CD8-positive, alpha-beta memory T cell (primary cell): ENCODE measurements around the gene TRAF1. TPM values are rescaled to one million over a fixed set of nuclear protein-coding genes. Genes with fewer than 3 reads are reported as not detected.
A peak's percentile ranks its signal among the peaks of the same experiment; 100 is the strongest.

Experiments used
- CTCF ChIA-PET: fragments of 350-600 bp; sonication (Branson Sonifier 250); formaldehyde crosslinking; loops from one replicate; lab custom pipeline; 2021; ENCODE audit warnings: antibody characterized with exemption; lab: Charles Lee
- POLR2A ChIA-PET: fragments of 350-600 bp; sonication (Branson Sonifier 250); formaldehyde crosslinking; loops from one replicate; lab custom pipeline; 2021; ENCODE audit warnings: antibody characterized with exemption; lab: Charles Lee
- DNase-seq, 5 donors: peaks; one replicate each; pipeline versions ENCODE4 v3.0.0 to v3.0.0-alpha.2; 2020 to 2022; ENCODE audit warnings: mixed read lengths in 1 of 5
- H3K27ac ChIP-seq: one replicate; pipeline ENCODE4 v1.7.0; 2013; ENCODE audit warnings: low read depth, mild to moderate bottlenecking, low read length, moderate library complexity
- H3K27me3 ChIP-seq: 2 replicates; pipeline ENCODE4 v1.7.0; 2013; ENCODE audit warnings: low read length, mild to moderate bottlenecking; ENCODE audit not compliant: insufficient read depth, poor library complexity, severe bottlenecking
- H3K36me3 ChIP-seq: 2 replicates; pipeline ENCODE4 v1.7.0; 2013; ENCODE audit warnings: mild to moderate bottlenecking, low read length, moderate library complexity; ENCODE audit not compliant: insufficient read depth
- H3K4me1 ChIP-seq: 2 replicates; pipeline ENCODE4 v1.7.0; 2013; ENCODE audit warnings: mild to moderate bottlenecking, low read length, moderate library complexity; ENCODE audit not compliant: insufficient read depth
- H3K4me3 ChIP-seq: 2 replicates; pipeline ENCODE4 v1.7.0; 2013; ENCODE audit warnings: mild to moderate bottlenecking, low read length
- H3K9me3 ChIP-seq: 2 replicates; pipeline ENCODE4 v1.7.0; 2013; ENCODE audit warnings: mild to moderate bottlenecking, low read length
- H3K27ac Mint-ChIP-seq, 8 donors: one replicate each; pipeline ENCODE4 v1.8.0; 2020 to 2021; ENCODE audit warnings: mixed read lengths in 8 of 8, mild to moderate bottlenecking in 6 of 8, inconsistent platforms in 3 of 8, moderate library complexity in 3 of 8
- H3K27me3 Mint-ChIP-seq, 2 donors: one replicate each; pipeline ENCODE4 v1.8.0; 2020 to 2021; ENCODE audit warnings: mixed read lengths in 2 of 2, mild to moderate bottlenecking in 1 of 2, moderate library complexity in 1 of 2
- H3K36me3 Mint-ChIP-seq, 3 donors: one replicate each; pipeline ENCODE4 v1.8.0; 2020 to 2021; ENCODE audit warnings: mixed read lengths in 3 of 3, inconsistent platforms in 1 of 3, mild to moderate bottlenecking in 1 of 3
- H3K4me1 Mint-ChIP-seq, 3 donors: one replicate each; pipeline ENCODE4 v1.8.0; 2020 to 2021; ENCODE audit warnings: mixed read lengths in 3 of 3, inconsistent platforms in 1 of 3, mild to moderate bottlenecking in 1 of 3
- H3K4me3 Mint-ChIP-seq, 7 donors: one replicate each; pipeline ENCODE4 v1.8.0; 2020 to 2021; ENCODE audit warnings: mixed read lengths in 7 of 7, mild to moderate bottlenecking in 6 of 7, moderate library complexity in 4 of 7, inconsistent platforms in 2 of 7
- H3K9me3 Mint-ChIP-seq, 5 donors: one replicate each; pipeline ENCODE4 v1.8.0; 2020 to 2022; ENCODE audit warnings: mixed read lengths in 5 of 5, mild to moderate bottlenecking in 3 of 5, moderate library complexity in 2 of 5, inconsistent platforms in 1 of 5
- polyA plus RNA-seq: library from polyadenylated mRNA; unstranded; fragments of 300-500 nt; fragmentation: Illumina TruSeq; gene quantifications from one replicate; pipeline ENCODE4 v1.2.3, GENCODE V29; 2021
- total RNA-seq, 2 experiments: library from RNA; stranded (reverse); gene quantifications; one replicate each; pipeline ENCODE4 v1.2.3, GENCODE V29; 2021

TRAF1 gene
- total and polyA plus RNA-seq, 3 experiments from 2014 or later: 12.1 to 322 (median 316) TPM

- CTCF ChIA-PET: interaction anchor here (0.9 to 5.9 kb wide), 14 partner anchors 10 to 49 kb away, joined by 3 to 38 read pairs (median 6); partner anchors contain the start of genes PHF19 and TRAF1
- Histone ChIP-seq H3K27me3 (no peaks in the 10 kb centered on the region), H3K4me3 (peak overlapping the region; percentile 48), H3K36me3 (no peaks in the 10 kb centered on the region), H3K9me3 (no peaks in the 10 kb centered on the region), H3K4me1 (peaks cover 78% of the 10 kb centered on the region), H3K27ac (peak overlapping the region; percentile 24)
- H3K9me3 Mint-ChIP-seq: no peaks in the 10 kb centered on the region
- DNase-seq: peak in 2 of 5 donors; percentile 53 to 83
- H3K4me1 Mint-ChIP-seq: peaks cover 52 to 80% (median 56%) of the 10 kb centered on the region in 3 donors
- POLR2A ChIA-PET: interaction anchor here (0.5 to 5.6 kb wide), 20 partner anchors 7 to 97 kb away, joined by 3 to 116 read pairs (median 10); partner anchors contain the start of genes FBXW2, PHF19 and TRAF1
- H3K27ac Mint-ChIP-seq: peak overlapping the region; percentile 67 to 98 (median 96)
- peaks cover 0 to 2% (median 1%) of the 10 kb centered on the region in 3 donors for H3K36me3 Mint-ChIP-seq
- no peaks in the 10 kb centered on the region for H3K27me3 Mint-ChIP-seq
- H3K4me3 Mint-ChIP-seq: peak overlapping the region; percentile 24 to 90 (median 74)
Observed at GRCh38 chr9:120890320-120891244, 36.0 kb downstream of the TRAF1 start.

DNA sequence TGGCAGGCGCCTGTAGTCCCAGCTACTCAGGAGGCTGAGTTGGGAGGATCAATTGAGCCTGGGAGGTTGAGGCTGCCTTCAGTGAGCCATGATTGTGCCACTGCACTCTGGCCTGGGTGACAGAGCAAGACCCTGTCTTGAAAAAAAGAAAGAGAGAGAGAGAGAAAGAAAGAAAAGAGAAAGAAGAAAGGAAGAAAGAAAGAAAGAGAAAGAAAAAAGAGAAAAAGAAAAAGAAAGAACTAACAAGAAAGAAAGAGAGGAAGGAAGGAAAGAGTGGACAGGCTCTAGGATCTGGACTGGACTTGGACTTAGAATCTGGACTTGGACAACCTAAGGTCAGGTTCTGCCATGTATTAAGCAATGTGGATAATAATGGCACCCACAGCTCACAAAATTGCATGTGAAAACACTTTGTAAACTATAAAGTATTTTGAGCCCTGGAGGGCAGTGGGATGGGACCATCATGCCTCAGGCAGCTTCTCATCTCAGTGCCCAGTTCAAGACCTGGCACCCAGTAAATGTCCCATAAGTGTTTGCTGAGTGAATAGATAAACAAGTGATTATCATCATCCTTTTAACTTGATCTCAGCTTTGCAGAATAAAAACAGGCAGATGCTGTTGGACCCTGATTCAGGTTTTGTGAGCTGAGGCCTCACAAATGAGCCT is 36.9 kb downstream of the TRAF1 start:
- Mint-ChIP-seq H3K36me3 (peaks cover 0 to 2% (median 1%) of the 10 kb centered on the region in 3 donors), H3K27ac (peak overlapping the region; percentile 67 to 98 (median 96)), H3K4me1 (peaks cover 52 to 71% (median 56%) of the 10 kb centered on the region in 3 donors), H3K9me3 (no peaks in the 10 kb centered on the region), H3K27me3 (no peaks in the 10 kb centered on the region), H3K4me3 (peak overlapping the region in 6 of 7 donors; percentile 41 to 90 (median 78))
- DNase-seq: peak in 1 of 5 donors; percentile 16
- Histone ChIP-seq H3K27ac (peak overlapping the region; percentile 24), H3K4me3 (peak overlapping the region; percentile 48), H3K27me3 (no peaks in the 10 kb centered on the region), H3K9me3 (no peaks in the 10 kb centered on the region), H3K36me3 (no peaks in the 10 kb centered on the region), H3K4me1 (peaks cover 70% of the 10 kb centered on the region)
- ChIA-PET CTCF (interaction anchor here (0.6 to 5.9 kb wide), 12 partner anchors 13 to 464 kb away, joined by 3 to 38 read pairs (median 7); partner anchors contain the start of gene TRAF1), POLR2A (interaction anchor here (0.6 to 5.6 kb wide), 14 partner anchors 10 to 96 kb away, joined by 3 to 116 read pairs (median 12); partner anchors contain the start of genes FBXW2, PHF19 and TRAF1)

- POLR2A ChIA-PET: interaction anchor here (1.2 to 5.5 kb wide), 4 partner anchors 11 to 43 kb away, joined by 3 to 116 read pairs (median 10); no protein-coding TSS in a partner anchor
- no peak overlapping the region for H3K4me3 ChIP-seq
- Mint-ChIP-seq H3K9me3 (no peaks in the 10 kb centered on the region), H3K27ac (peak overlapping the region; percentile 56 to 97 (median 89)), H3K27me3 (no peaks in the 10 kb centered on the region), H3K36me3 (peaks cover 0 to 4% (median 1%) of the 10 kb centered on the region in 3 donors), H3K4me1 (peaks cover 55 to 70% (median 62%) of the 10 kb centered on the region in 3 donors), H3K4me3 (no peak overlapping the region)
- H3K4me1 ChIP-seq: peaks cover 66% of the 10 kb centered on the region
- no peaks in the 10 kb centered on the region for H3K27me3 ChIP-seq
- no peak for DNase-seq
- no peaks in the 10 kb centered on the region for H3K36me3 ChIP-seq
- H3K9me3 ChIP-seq: no peaks in the 10 kb centered on the region
- no peak overlapping the region for H3K27ac ChIP-seq
- CTCF ChIA-PET: interaction anchor here (0.9 to 5.9 kb wide), 4 partner anchors 9 to 47 kb away, joined by 3 to 38 read pairs (median 17); no protein-coding TSS in a partner anchor
Observed at GRCh38 chr9:120888626-120889025, 38.0 kb downstream of the TRAF1 start.

DNA sequence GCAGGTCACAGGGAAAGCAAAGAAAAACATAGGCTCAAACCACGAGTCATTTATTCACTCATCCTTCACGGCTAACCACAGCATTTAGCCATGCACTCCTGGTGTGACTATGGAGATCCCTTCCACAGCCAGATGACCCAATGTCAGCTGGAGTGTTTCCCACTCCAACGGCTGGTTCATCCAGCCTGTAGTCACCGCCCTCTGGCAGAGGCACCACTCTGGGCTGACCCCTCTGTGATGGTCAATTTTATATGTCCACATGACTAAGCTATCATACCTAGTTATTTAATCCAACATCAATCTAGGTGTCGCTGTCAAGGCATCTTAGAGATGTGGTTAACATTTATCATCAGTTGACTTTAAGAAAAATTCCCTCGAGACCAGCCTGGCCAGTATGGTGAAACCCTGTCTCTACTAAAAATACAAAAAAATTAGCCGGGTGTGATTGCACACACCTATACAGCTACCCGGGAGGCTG is 40.1 kb downstream of the TRAF1 start:
- Mint-ChIP-seq H3K36me3 (peaks cover 0 to 4% (median 0%) of the 10 kb centered on the region in 3 donors), H3K4me1 (peaks cover 48 to 69% (median 60%) of the 10 kb centered on the region in 3 donors), H3K27ac (peak overlapping the region in 2 of 8 donors; percentile 71 to 88), H3K9me3 (no peaks in the 10 kb centered on the region), H3K27me3 (no peaks in the 10 kb centered on the region), H3K4me3 (no peak overlapping the region)
- Histone ChIP-seq H3K27ac (no peak overlapping the region), H3K4me1 (peaks cover 66% of the 10 kb centered on the region), H3K9me3 (no peaks in the 10 kb centered on the region), H3K36me3 (no peaks in the 10 kb centered on the region), H3K4me3 (no peak overlapping the region), H3K27me3 (no peaks in the 10 kb centered on the region)
- ChIA-PET POLR2A (interaction anchor here (0.7 to 1.4 kb wide), 4 partner anchors 9 to 45 kb away, joined by 3 to 4 read pairs (median 3); partner anchors contain the start of gene PHF19), CTCF (interaction anchor here (1.1 to 2.6 kb wide), 5 partner anchors 9 to 50 kb away, joined by 3 to 9 read pairs (median 7); no protein-coding TSS in a partner anchor)
- DNase-seq: no peak

- Mint-ChIP-seq H3K27me3 (no peaks in the 10 kb centered on the region), H3K36me3 (peaks cover 0 to 4% (median 0%) of the 10 kb centered on the region in 3 donors), H3K27ac (peak overlapping the region in 3 of 8 donors; percentile 51 to 95 (median 88)), H3K9me3 (no peaks in the 10 kb centered on the region), H3K4me3 (no peak overlapping the region), H3K4me1 (peaks cover 45 to 67% (median 60%) of the 10 kb centered on the region in 3 donors)
- ChIA-PET POLR2A (interaction anchor here (1.3 to 1.4 kb wide), 3 partner anchors 9 to 46 kb away, joined by 3 to 4 read pairs (median 3); partner anchors contain the start of gene PHF19), CTCF (interaction anchor here (1.1 to 1.5 kb wide), 3 partner anchors 8 to 17 kb away, joined by 3 to 8 read pairs (median 3); no protein-coding TSS in a partner anchor)
- Histone ChIP-seq H3K27ac (no peak overlapping the region), H3K9me3 (no peaks in the 10 kb centered on the region), H3K4me3 (no peak overlapping the region), H3K4me1 (peaks cover 64% of the 10 kb centered on the region), H3K27me3 (no peaks in the 10 kb centered on the region), H3K36me3 (no peaks in the 10 kb centered on the region)
- no peak for DNase-seq
Observed at GRCh38 chr9:120885958-120886357, 40.6 kb downstream of the TRAF1 start.

GRCh38 chr9:120885457-120885856 is 41.1 kb downstream of the TRAF1 start:
- H3K27me3 ChIP-seq: no peaks in the 10 kb centered on the region
- H3K4me3 Mint-ChIP-seq: no peak overlapping the region
- CTCF ChIA-PET: interaction anchor here (1.1 to 1.5 kb wide), 4 partner anchors 8 to 46 kb away, joined by 3 to 8 read pairs (median 3); no protein-coding TSS in a partner anchor
- H3K9me3 Mint-ChIP-seq: no peaks in the 10 kb centered on the region
- no peaks in the 10 kb centered on the region for H3K36me3 ChIP-seq
- H3K4me3 ChIP-seq: no peak overlapping the region
- H3K4me1 Mint-ChIP-seq: peaks cover 41 to 67% (median 60%) of the 10 kb centered on the region in 3 donors
- no peaks in the 10 kb centered on the region for H3K9me3 ChIP-seq
- H3K27me3 Mint-ChIP-seq: no peaks in the 10 kb centered on the region
- peaks cover 0 to 4% (median 0%) of the 10 kb centered on the region in 3 donors for H3K36me3 Mint-ChIP-seq
- POLR2A ChIA-PET: interaction anchor here (0.8 to 1.3 kb wide), 3 partner anchors 8 to 35 kb away, joined by 3 to 6 read pairs (median 4); partner anchors contain the start of gene PHF19
- H3K27ac Mint-ChIP-seq: peak overlapping the region in 4 of 8 donors; percentile 46 to 88 (median 74)
- DNase-seq: no peak
- H3K27ac ChIP-seq: no peak overlapping the region
- H3K4me1 ChIP-seq: peaks cover 64% of the 10 kb centered on the region

GRCh38 chr9:120883608-120883996 is 43.0 kb downstream of the TRAF1 start:
- Mint-ChIP-seq H3K4me1 (peaks cover 44 to 68% (median 63%) of the 10 kb centered on the region in 3 donors), H3K27ac (peak overlapping the region in 2 of 8 donors; percentile 10 to 86), H3K36me3 (peaks cover 0 to 4% (median 0%) of the 10 kb centered on the region in 3 donors), H3K4me3 (peak overlapping the region in 5 of 7 donors; percentile 20 to 53 (median 38)), H3K9me3 (no peaks in the 10 kb centered on the region), H3K27me3 (no peaks in the 10 kb centered on the region)
- Histone ChIP-seq H3K27ac (no peak overlapping the region), H3K9me3 (no peaks in the 10 kb centered on the region), H3K4me3 (no peak overlapping the region), H3K27me3 (no peaks in the 10 kb centered on the region), H3K4me1 (peaks cover 64% of the 10 kb centered on the region), H3K36me3 (no peaks in the 10 kb centered on the region)
- DNase-seq: no peak
- CTCF ChIA-PET: interaction anchor here (1.1 to 2.1 kb wide), 3 partner anchors 10 to 53 kb away, joined by 3 to 8 read pairs (median 6); no protein-coding TSS in a partner anchor
- POLR2A ChIA-PET: interaction anchor here (0.7 to 1.8 kb wide), 4 partner anchors 9 to 48 kb away, joined by 3 to 12 read pairs (median 6); no protein-coding TSS in a partner anchor
